Fibroblast of lung (primary cell): ENCODE results near the gene SLC10A6. TPM values are rescaled to one million over a fixed set of nuclear protein-coding genes. Genes with fewer than 3 reads are reported as not detected.

Experiments used
- DNase-seq, 2 donors: peaks; one replicate each; pipeline versions ENCODE4 v3.0.0 to v3.0.0-alpha.2; 2010; ENCODE audit warnings: low read depth in 2 of 2
- H2AFZ ChIP-seq: 2 replicates; pipeline ENCODE4 v1.5.1; 2012; ENCODE audit warnings: low read length, control low read depth, inconsistent platforms
- H3K27ac ChIP-seq: 2 replicates; pipeline ENCODE4 v1.5.1; 2011; ENCODE audit warnings: low read length, control low read depth; ENCODE audit not compliant: insufficient read depth
- H3K27me3 ChIP-seq: 2 replicates; pipeline ENCODE4 v1.5.1; 2011; ENCODE audit warnings: mild to moderate bottlenecking, low read length; ENCODE audit not compliant: control insufficient read depth, insufficient read depth
- H3K36me3 ChIP-seq: 2 replicates; pipeline ENCODE4 v1.5.1; 2011; ENCODE audit warnings: low read length; ENCODE audit not compliant: control insufficient read depth, insufficient read depth
- H3K4me1 ChIP-seq: 2 replicates; pipeline ENCODE4 v1.5.1; 2011; ENCODE audit warnings: low read length; ENCODE audit not compliant: control insufficient read depth, insufficient read depth; ENCODE audit errors: extremely low read depth
- H3K4me2 ChIP-seq: 2 replicates; pipeline ENCODE4 v1.5.1; 2011; ENCODE audit warnings: low read length, control low read depth; ENCODE audit not compliant: insufficient read depth; ENCODE audit errors: extremely low read depth
- H3K4me3 ChIP-seq, 4 experiments: fragments of 200-600 bp in 1 of 4; sonication (generic) in 1 of 4; replicated peaks in 1 of 4; 2 replicates each; pipeline ENCODE4 v1.5.1; 2011 to 2016; ENCODE audit warnings: low read length in 4 of 4, low read depth in 3 of 4, mild to moderate bottlenecking in 3 of 4, control low read depth in 2 of 4, inconsistent platforms in 1 of 4, mixed read lengths in 1 of 4; ENCODE audit not compliant: insufficient read depth in 1 of 4; ENCODE audit errors: control extremely low read depth in 1 of 4
- H3K79me2 ChIP-seq: 2 replicates; pipeline ENCODE4 v1.5.1; 2012; ENCODE audit warnings: mild to moderate bottlenecking, low read length, inconsistent platforms; ENCODE audit not compliant: control insufficient read depth, insufficient read depth
- H3K9ac ChIP-seq: 2 replicates; pipeline ENCODE4 v1.5.1; 2011; ENCODE audit warnings: mild to moderate bottlenecking, low read length, control low read depth; ENCODE audit not compliant: insufficient read depth
- H3K9me3 ChIP-seq: 2 replicates; pipeline ENCODE4 v1.5.1; 2012; ENCODE audit warnings: low read depth, low read length; ENCODE audit not compliant: control insufficient read depth, insufficient read depth
- H4K20me1 ChIP-seq: 2 replicates; pipeline ENCODE4 v1.5.1; 2011; ENCODE audit warnings: low read length; ENCODE audit not compliant: control insufficient read depth, insufficient read depth; ENCODE audit errors: extremely low read depth
- EZH2 ChIP-seq: IDR thresholded peaks from 2 replicates; pipeline ENCODE4 v1.5.1; 2012; ENCODE audit warnings: low read length, control low read depth, mild to moderate bottlenecking; ENCODE audit errors: missing control alignments
- polyA minus RNA-seq: library from RNA; depleted of rRNA, polyadenylated mRNA; stranded (reverse); fragments of >200 nt; gene quantifications from 2 replicates; pipeline ENCODE4 v1.2.3, GENCODE V29; 2011; ENCODE audit warnings: low replicate concordance
- polyA plus RNA-seq, 2 donors: library from polyadenylated mRNA; depleted of rRNA in 1 of 2; stranded (reverse) in 1 of 2; unstranded in 1 of 2; fragments of >200 nt; gene quantifications; 2 replicates each; pipeline ENCODE4 v1.2.1, GENCODE V29; 2011 to 2012; ENCODE audit warnings: missing spikeins in 1 of 2
- total RNA-seq: library from RNA; depleted of rRNA; stranded (reverse); fragments of >200 nt; gene quantifications from 2 replicates; pipeline ENCODE4 v1.2.1, GENCODE V29; 2014
- TF ChIP-seq, protein P1 (sequence below), 2 donors: IDR thresholded peaks in 1 of 2; conservative IDR thresholded peaks in 1 of 2; 1 replicate in 1 of 2; 2 replicates in 1 of 2; pipeline ENCODE4 v1.5.1; 2011 to 2012; ENCODE audit warnings: low read length in 2 of 2, control low read depth in 1 of 2, inconsistent platforms in 1 of 2, low read depth in 1 of 2, mild to moderate bottlenecking in 1 of 2

SLC10A6 gene, protein sequence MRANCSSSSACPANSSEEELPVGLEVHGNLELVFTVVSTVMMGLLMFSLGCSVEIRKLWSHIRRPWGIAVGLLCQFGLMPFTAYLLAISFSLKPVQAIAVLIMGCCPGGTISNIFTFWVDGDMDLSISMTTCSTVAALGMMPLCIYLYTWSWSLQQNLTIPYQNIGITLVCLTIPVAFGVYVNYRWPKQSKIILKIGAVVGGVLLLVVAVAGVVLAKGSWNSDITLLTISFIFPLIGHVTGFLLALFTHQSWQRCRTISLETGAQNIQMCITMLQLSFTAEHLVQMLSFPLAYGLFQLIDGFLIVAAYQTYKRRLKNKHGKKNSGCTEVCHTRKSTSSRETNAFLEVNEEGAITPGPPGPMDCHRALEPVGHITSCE
- total RNA-seq (0.51 and 0.66 TPM in 2 replicates), polyA plus RNA-seq (not detected in 2 replicates), polyA minus RNA-seq (not detected in 2 replicates)
- not detected in 2 replicates for polyA plus RNA-seq (2012)

GRCh38 chr4:86848732-86849619 is at the start of gene SLC10A6:
TSS of gene SLC10A6 (minus strand) at chr4:86849384. CDS start at chr4:86849115, 269 bp downstream.
- no peak within 1 kb of the TSS for H2AFZ ChIP-seq
- H3K4me3 ChIP-seq, result no peak within 1 kb of the TSS
- H3K36me3 ChIP-seq, result no peaks in the 10 kb centered on the region
- no peak within 1 kb of the TSS for H3K27ac ChIP-seq
- H3K4me2 ChIP-seq, result no peak within 1 kb of the TSS
- no peaks in the 10 kb centered on the region for H3K79me2 ChIP-seq
- H3K27me3 ChIP-seq, result no peaks in the 10 kb centered on the region
- no peaks in the 10 kb centered on the region for H3K4me1 ChIP-seq
- DNase-seq, result no peak
- H4K20me1 ChIP-seq, result no peaks in the 10 kb centered on the region
- no peaks in the 10 kb centered on the region for H3K9me3 ChIP-seq
- H3K9ac ChIP-seq, result no peak within 1 kb of the TSS
- TF ChIP-seq EZH2, result no peak
- TF ChIP-seq, protein P1, sequence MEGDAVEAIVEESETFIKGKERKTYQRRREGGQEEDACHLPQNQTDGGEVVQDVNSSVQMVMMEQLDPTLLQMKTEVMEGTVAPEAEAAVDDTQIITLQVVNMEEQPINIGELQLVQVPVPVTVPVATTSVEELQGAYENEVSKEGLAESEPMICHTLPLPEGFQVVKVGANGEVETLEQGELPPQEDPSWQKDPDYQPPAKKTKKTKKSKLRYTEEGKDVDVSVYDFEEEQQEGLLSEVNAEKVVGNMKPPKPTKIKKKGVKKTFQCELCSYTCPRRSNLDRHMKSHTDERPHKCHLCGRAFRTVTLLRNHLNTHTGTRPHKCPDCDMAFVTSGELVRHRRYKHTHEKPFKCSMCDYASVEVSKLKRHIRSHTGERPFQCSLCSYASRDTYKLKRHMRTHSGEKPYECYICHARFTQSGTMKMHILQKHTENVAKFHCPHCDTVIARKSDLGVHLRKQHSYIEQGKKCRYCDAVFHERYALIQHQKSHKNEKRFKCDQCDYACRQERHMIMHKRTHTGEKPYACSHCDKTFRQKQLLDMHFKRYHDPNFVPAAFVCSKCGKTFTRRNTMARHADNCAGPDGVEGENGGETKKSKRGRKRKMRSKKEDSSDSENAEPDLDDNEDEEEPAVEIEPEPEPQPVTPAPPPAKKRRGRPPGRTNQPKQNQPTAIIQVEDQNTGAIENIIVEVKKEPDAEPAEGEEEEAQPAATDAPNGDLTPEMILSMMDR (conservative IDR thresholded peaks at IDR 0.05 in 1 of 2, IDR thresholded peaks at IDR 0.05 in 1 of 2; ENCODE audit: low read depth in 1 of 2, low read length in 2 of 2), result no peak

- peaks cover 2% of the 10 kb centered on the region for H3K4me1 ChIP-seq
- H3K9ac ChIP-seq, result no peak overlapping the region
- H3K9me3 ChIP-seq, result no peaks in the 10 kb centered on the region
- no peak overlapping the region for H3K4me2 ChIP-seq
- no peaks in the 10 kb centered on the region for H3K27me3 ChIP-seq
- H3K36me3 ChIP-seq, result no peaks in the 10 kb centered on the region
- H3K79me2 ChIP-seq, result no peaks in the 10 kb centered on the region
- no peak overlapping the region for H3K27ac ChIP-seq
- no peak overlapping the region for H2AFZ ChIP-seq
- no peaks in the 10 kb centered on the region for H4K20me1 ChIP-seq
- no peak for TF ChIP-seq EZH2
- TF ChIP-seq, protein P1 (conservative IDR thresholded peaks at IDR 0.05 in 1 of 2, IDR thresholded peaks at IDR 0.05 in 1 of 2; ENCODE audit: low read depth in 1 of 2, low read length in 2 of 2), result no peak
- no peak overlapping the region for H3K4me3 ChIP-seq
- no peak for DNase-seq
These were observed 49.4 kb upstream of the SLC10A6 start for GRCh38 chr4:86898562-86898961.

GRCh38 chr4:86896596-86896995 is 47.4 kb upstream of the SLC10A6 start:
- no peak overlapping the region for H3K9ac ChIP-seq
- no peak overlapping the region for H2AFZ ChIP-seq
- H3K4me1 ChIP-seq, result peaks cover 2% of the 10 kb centered on the region
- no peaks in the 10 kb centered on the region for H4K20me1 ChIP-seq
- H3K79me2 ChIP-seq, result no peaks in the 10 kb centered on the region
- no peaks in the 10 kb centered on the region for H3K27me3 ChIP-seq
- TF ChIP-seq, protein P1 (conservative IDR thresholded peaks at IDR 0.05 in 1 of 2, IDR thresholded peaks at IDR 0.05 in 1 of 2; ENCODE audit: low read depth in 1 of 2, low read length in 2 of 2), result no peak
- no peak for TF ChIP-seq EZH2
- H3K9me3 ChIP-seq, result no peaks in the 10 kb centered on the region
- H3K36me3 ChIP-seq, result no peaks in the 10 kb centered on the region
- DNase-seq, result peak; percentile 29 to 30
- H3K4me2 ChIP-seq, result no peak overlapping the region
- H3K27ac ChIP-seq, result no peak overlapping the region
- H3K4me3 ChIP-seq, result no peak overlapping the region
